Endothelial cell of umbilical vein (primary cell): Measurements from ENCODE around the gene FCSK. TPM values are rescaled to one million over a fixed set of nuclear protein-coding genes. Genes with fewer than 3 reads are reported as not detected.

Source experiments
- BruUV-seq: library from RNA; stranded (reverse); fragments of 400-500 nt; replicated peaks from 2 replicates; lab custom pipeline; 2021; lab: Mats Ljungman, UMichigan
- CTCF ChIA-PET: fragments of 300-600, 350-600 bp; sonication (Branson Sonifier 250); formaldehyde crosslinking; loops from one replicate; lab custom pipeline; 2021; ENCODE audit warnings: antibody characterized with exemption, inconsistent platforms; lab: Charles Lee
- POLR2A ChIA-PET: fragments of 300-600, 350-600 bp; sonication (Branson Sonifier 250); formaldehyde crosslinking; loops from one replicate; lab custom pipeline; 2021; ENCODE audit warnings: antibody characterized with exemption, inconsistent platforms; lab: Charles Lee
- DNase-seq: peaks from one replicate; pipeline ENCODE4 v3.0.0-alpha.2; 2011; ENCODE audit warnings: low read depth, low spot score
- FAIRE-seq: peaks from 2 replicates; lab custom pipeline; 2011; peaks lifted over from hg19 to GRCh38; lab: Jason Lieb, UNC
- H2AFZ ChIP-seq: 2 replicates; pipeline ENCODE4 v1.6.0; 2012; ENCODE audit warnings: low read depth, low read length, control low read depth, inconsistent platforms
- H3K27ac ChIP-seq: 2 replicates; pipeline ENCODE4 v1.5.1; 2011; ENCODE audit warnings: low read depth, mild to moderate bottlenecking, control low read depth, low read length, moderate library complexity; ENCODE audit not compliant: insufficient read depth
- H3K27me3 ChIP-seq, 2 experiments: 2 replicates each; pipeline versions ENCODE4 v1.6.0 to v1.6.1; 2011; ENCODE audit warnings: low read length in 2 of 2, mixed read lengths in 1 of 2; ENCODE audit not compliant: control insufficient read depth in 2 of 2, insufficient read depth in 2 of 2
- H3K36me3 ChIP-seq, 2 experiments: 2 replicates in 1 of 2; 3 replicates in 1 of 2; pipeline ENCODE4 v1.5.1; 2011; ENCODE audit warnings: low read length in 2 of 2, mild to moderate bottlenecking in 1 of 2, moderate library complexity in 1 of 2; ENCODE audit not compliant: control insufficient read depth in 2 of 2, insufficient read depth in 2 of 2; ENCODE audit errors: extremely low read depth in 1 of 2
- H3K4me1 ChIP-seq: 3 replicates; pipeline ENCODE4 v1.5.1; 2011; ENCODE audit warnings: mild to moderate bottlenecking, low read length; ENCODE audit not compliant: control insufficient read depth, insufficient read depth; ENCODE audit errors: extremely low read depth
- H3K4me2 ChIP-seq: 2 replicates; pipeline ENCODE4 v1.6.1; 2011; ENCODE audit warnings: low read length, control low read depth, mixed read lengths; ENCODE audit not compliant: insufficient read depth
- H3K4me3 ChIP-seq, 3 experiments: fragments of 200-600 bp in 1 of 3; sonication (generic), shearing (Covaris generic) in 1 of 3; replicated peaks in 1 of 3; 2 replicates each; pipeline ENCODE4 v1.5.1; 2011 to 2016; ENCODE audit warnings: control low read depth in 3 of 3, low read length in 3 of 3, mild to moderate bottlenecking in 2 of 3, inconsistent platforms in 1 of 3, low read depth in 1 of 3, moderate library complexity in 1 of 3; ENCODE audit not compliant: insufficient read depth in 1 of 3
- H3K79me2 ChIP-seq: 2 replicates; pipeline ENCODE4 v1.6.0; 2012; ENCODE audit warnings: low read length, inconsistent platforms; ENCODE audit not compliant: control insufficient read depth, insufficient read depth
- H3K9ac ChIP-seq: replicated peaks from 2 replicates; pipeline ENCODE3; 2011; ENCODE audit warnings: low read length, control low read depth; ENCODE audit not compliant: insufficient read depth; ENCODE audit errors: extremely low read depth
- H3K9me1 ChIP-seq: replicated peaks from 3 replicates; pipeline ENCODE4 v1.6.0; 2011; ENCODE audit warnings: mild to moderate bottlenecking, low read length; ENCODE audit not compliant: control insufficient read depth, insufficient read depth; ENCODE audit errors: extremely low read depth
- H3K9me3 ChIP-seq: replicated peaks from 2 replicates; pipeline ENCODE4 v1.5.1; 2012; ENCODE audit warnings: low read length, inconsistent platforms; ENCODE audit not compliant: control insufficient read depth, insufficient read depth
- H4K20me1 ChIP-seq: replicated peaks from 2 replicates; pipeline ENCODE3; 2011; ENCODE audit warnings: mild to moderate bottlenecking, low read length; ENCODE audit not compliant: control insufficient read depth, insufficient read depth; ENCODE audit errors: extremely low read depth
- EZH2 ChIP-seq: IDR thresholded peaks from 2 replicates; pipeline ENCODE4 v1.6.1; 2012; ENCODE audit warnings: borderline replicate concordance, low read depth, mild to moderate bottlenecking, moderate library complexity, low read length, inconsistent platforms; ENCODE audit not compliant: severe bottlenecking
- FOS ChIP-seq: IDR thresholded peaks from 2 replicates; pipeline ENCODE4 v1.6.1; 2011; ENCODE audit warnings: mild to moderate bottlenecking, low read length, moderate library complexity, borderline replicate concordance; ENCODE audit not compliant: insufficient read depth
- JUN ChIP-seq: IDR thresholded peaks from 2 replicates; pipeline ENCODE4 v1.6.1; 2011; ENCODE audit warnings: borderline replicate concordance, low read depth; ENCODE audit not compliant: insufficient read length, insufficient read depth
- POLR2A ChIP-seq: IDR thresholded peaks from 2 replicates; pipeline ENCODE4 v1.6.1; 2012; ENCODE audit warnings: low read depth, mild to moderate bottlenecking, control low read depth, low read length
- POLR2AphosphoS5 ChIP-seq: IDR thresholded peaks from 2 replicates; pipeline ENCODE4 v1.6.1; 2012; ENCODE audit warnings: low read depth, mild to moderate bottlenecking, control low read depth, low read length, moderate library complexity; ENCODE audit not compliant: insufficient read depth
- dilution Hi-C: fragments of 300-500 bp; cut with MboI; formaldehyde crosslinking; loops from one replicate; pipeline ENCODE4 v1.15.0; 2019; ENCODE audit warnings: low sequenced_read_pairs; ENCODE audit not compliant: extremely low pct_ligation_motif_present
- intact Hi-C: fragments of 100-400 bp; cut with micrococcal nuclease; formaldehyde crosslinking; loops from one replicate; pipeline ENCODE4 v1.10.0; 2022
- polyA plus RNA-seq, 4 experiments: library from polyadenylated mRNA; depleted of rRNA in 3 of 4; stranded (reverse) in 3 of 4; unstranded in 1 of 4; fragments of >200 nt; gene quantifications; 2 replicates each; pipeline versions ENCODE4 v1.2.1 to v1.2.3, GENCODE V29; 2011 to 2012; ENCODE audit warnings: missing spikeins in 1 of 4
- total RNA-seq: library from RNA; stranded (reverse); gene quantifications from 2 replicates; pipeline ENCODE4 v1.2.3, GENCODE V29; 2021
- TF ChIP-seq, protein P1 (sequence below), 2 donors: IDR thresholded peaks; 1 replicate in 1 of 2; 2 replicates in 1 of 2; pipeline ENCODE4 v1.5.1; 2011; ENCODE audit warnings: low read length in 2 of 2, mild to moderate bottlenecking in 2 of 2, moderate library complexity in 2 of 2, control low read depth in 1 of 2, inconsistent platforms in 1 of 2, low read depth in 1 of 2; ENCODE audit not compliant: insufficient read depth in 1 of 2; ENCODE audit errors: extremely low read depth in 1 of 2

FCSK gene
- total and polyA plus RNA-seq, 2 donors (not counting 3 experiments of a cell fraction or from before 2014, with no cell fraction given), result 12.4 to 18.0 TPM

DNA sequence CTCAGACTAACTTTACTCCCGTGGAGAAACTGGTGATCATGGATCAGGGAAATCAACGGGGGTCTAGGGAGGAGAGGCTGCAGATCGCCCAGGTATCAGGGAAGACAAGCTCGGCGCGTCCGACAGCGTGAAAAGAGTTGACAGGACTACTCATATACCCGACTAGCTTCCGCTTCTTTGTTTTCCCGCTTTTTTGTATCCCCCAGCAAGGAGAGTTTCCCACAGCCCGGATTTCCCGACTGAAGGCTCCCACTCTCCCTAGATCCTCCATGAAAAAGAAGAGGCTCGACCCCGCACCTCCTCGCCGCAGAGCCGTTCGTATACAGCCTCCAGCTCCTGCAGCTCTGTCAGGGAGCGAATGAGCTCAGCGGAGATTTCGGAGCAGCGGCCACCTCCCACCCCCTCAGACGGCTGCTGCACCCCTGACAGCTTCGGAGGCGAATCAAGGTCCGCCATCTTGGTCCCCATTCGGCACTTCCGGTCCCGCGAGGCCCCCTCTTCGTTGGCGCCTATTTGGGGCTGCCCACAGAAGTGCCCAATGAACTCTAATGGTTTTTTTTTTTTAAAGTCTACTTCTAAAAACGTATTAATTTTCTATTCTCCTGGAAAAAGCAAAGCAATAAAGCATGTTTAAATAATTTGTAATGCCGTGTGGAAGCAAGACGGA lies 68.8 kb downstream of the FCSK start, which contains the start of gene COG4:
Gene COG4 (minus strand): TSS at position 479 of the 667 bp plus-strand sequence. CDS start 11 bp downstream, at position 468.
- Histone ChIP-seq H3K4me3 (peak within 1 kb of the TSS; percentile 54 to 94 (median 85)), H3K9me1 (no peaks in the 10 kb centered on the region), H3K4me1 (peaks cover 40% of the 10 kb centered on the region), H3K4me2 (peak within 1 kb of the TSS; percentile 95), H3K27ac (peak within 1 kb of the TSS; percentile 82), H3K9me3 (no peaks in the 10 kb centered on the region), H3K9ac (peak within 1 kb of the TSS; percentile 93), H4K20me1 (peaks cover 8% of the 10 kb centered on the region), H3K27me3 (no peaks in the 10 kb centered on the region), H3K79me2 (peaks cover 57% of the 10 kb centered on the region), H2AFZ (peak within 1 kb of the TSS; percentile 88), H3K36me3 (peaks cover 0 to 3% of the 10 kb centered on the region in 2 experiments)
- TF ChIP-seq EZH2 (no peak), FOS (no peak), POLR2A (peak; percentile 83), JUN (no peak), POLR2AphosphoS5 (peak; percentile 90)
- TF ChIP-seq, protein P1, sequence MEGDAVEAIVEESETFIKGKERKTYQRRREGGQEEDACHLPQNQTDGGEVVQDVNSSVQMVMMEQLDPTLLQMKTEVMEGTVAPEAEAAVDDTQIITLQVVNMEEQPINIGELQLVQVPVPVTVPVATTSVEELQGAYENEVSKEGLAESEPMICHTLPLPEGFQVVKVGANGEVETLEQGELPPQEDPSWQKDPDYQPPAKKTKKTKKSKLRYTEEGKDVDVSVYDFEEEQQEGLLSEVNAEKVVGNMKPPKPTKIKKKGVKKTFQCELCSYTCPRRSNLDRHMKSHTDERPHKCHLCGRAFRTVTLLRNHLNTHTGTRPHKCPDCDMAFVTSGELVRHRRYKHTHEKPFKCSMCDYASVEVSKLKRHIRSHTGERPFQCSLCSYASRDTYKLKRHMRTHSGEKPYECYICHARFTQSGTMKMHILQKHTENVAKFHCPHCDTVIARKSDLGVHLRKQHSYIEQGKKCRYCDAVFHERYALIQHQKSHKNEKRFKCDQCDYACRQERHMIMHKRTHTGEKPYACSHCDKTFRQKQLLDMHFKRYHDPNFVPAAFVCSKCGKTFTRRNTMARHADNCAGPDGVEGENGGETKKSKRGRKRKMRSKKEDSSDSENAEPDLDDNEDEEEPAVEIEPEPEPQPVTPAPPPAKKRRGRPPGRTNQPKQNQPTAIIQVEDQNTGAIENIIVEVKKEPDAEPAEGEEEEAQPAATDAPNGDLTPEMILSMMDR (IDR thresholded peaks at IDR 0.05; ENCODE audit: extremely low read depth in 1 of 2, insufficient read depth in 1 of 2, low read depth in 1 of 2, low read length in 2 of 2), result no peak
- CTCF ChIA-PET, result interaction anchor here (0.9 to 1.0 kb wide), 2 partner anchors 14 to 215 kb away, joined by 3 read pairs; no protein-coding TSS in a partner anchor
- POLR2A ChIA-PET, result interaction anchor here (0.7 kb wide), 1 partner anchor 67 kb away, joined by 4 read pairs; no protein-coding TSS in a partner anchor
- TSS peak; percentile 78 for BruUV-seq
- peak; percentile 84 for DNase-seq
- FAIRE-seq, result peak; percentile 83
- intact Hi-C loops, result loop anchor here (1.0 to 2.0 kb wide), 3 partner anchors 84 to 142 kb away; partner anchors contain the start of gene ST3GAL2
- dilution Hi-C loops, result no loop called here
